GM12878 (cell line): ENCODE data around the gene DCPS. TPM values are rescaled to one million over a fixed set of nuclear protein-coding genes. Genes with fewer than 3 reads are reported as not detected.

ENCODE experiments used
- ATAC-seq: fragments of 200-7000 bp; cut with Tn5 transposase; 3 replicates; pipeline ENCODE4 v1.9.1; 2020; ENCODE audit warnings: mild to moderate bottlenecking, moderate library complexity
- BruUV-seq: library from RNA; stranded (reverse); fragments of 400-500 nt; replicated peaks from 2 replicates; lab custom pipeline; 2021; lab: Mats Ljungman, UMichigan
- CTCF ChIA-PET: fragments of 300-600 bp; sonication (Branson Sonifier 250); formaldehyde crosslinking; extraction: SDS; loops from one replicate; lab custom pipeline; 2021; ENCODE audit warnings: inconsistent platforms; lab: Yijun Ruan, JAX
- POLR2A ChIA-PET: fragments of 350-600 bp; formaldehyde crosslinking; extraction: SDS; loops from one replicate; lab custom pipeline; 2021; ENCODE audit warnings: inconsistent platforms; lab: Charles Lee
- RAD21 ChIA-PET: fragments of 300-600 bp; sonication (Branson Sonifier 250); formaldehyde crosslinking; loops from one replicate; lab custom pipeline; 2023; ENCODE audit warnings: antibody characterized with exemption; ENCODE audit not compliant: unreplicated experiment; lab: Charles Lee
- SMC1A ChIA-PET: fragments of 300-600 bp; sonication (Branson Sonifier 250); formaldehyde crosslinking; loops from one replicate; lab custom pipeline; 2023; ENCODE audit not compliant: unreplicated experiment, uncharacterized antibody; lab: Charles Lee
- DNase-seq: peaks from one replicate; pipeline ENCODE4 v3.0.0-alpha.2; 2011; ENCODE audit warnings: low read depth, low spot score
- FAIRE-seq: peaks from 3 replicates; lab custom pipeline; 2011; peaks lifted over from hg19 to GRCh38; lab: Jason Lieb, UNC
- H2AFZ ChIP-seq: 2 replicates; pipeline ENCODE4 v1.6.0; 2011; ENCODE audit warnings: low read depth, low read length, control low read depth; ENCODE audit not compliant: control insufficient read depth
- H3K27ac ChIP-seq: 2 replicates; pipeline ENCODE4 v1.5.1; 2011; ENCODE audit warnings: control low read depth; ENCODE audit not compliant: control insufficient read depth, insufficient read depth
- H3K27me3 ChIP-seq, 2 experiments: replicated peaks in 1 of 2; 2 replicates each; pipeline versions ENCODE4 v1.6.0 to v1.6.1; 2011; ENCODE audit warnings: low read length in 1 of 2; ENCODE audit not compliant: control insufficient read depth in 2 of 2, insufficient read depth in 2 of 2
- H3K36me3 ChIP-seq, 2 experiments: 2 replicates each; pipeline ENCODE4 v1.5.1; 2011; ENCODE audit warnings: low read length in 1 of 2; ENCODE audit not compliant: control insufficient read depth in 2 of 2, insufficient read depth in 2 of 2
- H3K4me1 ChIP-seq: 2 replicates; pipeline ENCODE4 v1.6.1; 2011; ENCODE audit warnings: mild to moderate bottlenecking, low read length, moderate library complexity, mixed read lengths; ENCODE audit not compliant: control insufficient read depth, insufficient read depth
- H3K4me2 ChIP-seq: 2 replicates; pipeline ENCODE4 v1.6.0; 2011; ENCODE audit warnings: control low read depth; ENCODE audit not compliant: control insufficient read depth, insufficient read depth
- H3K4me3 ChIP-seq: fragments of 200-600 bp; sonication (generic); 2 replicates; pipeline ENCODE4 v1.5.1; 2016
- H3K79me2 ChIP-seq: 2 replicates; pipeline ENCODE4 v1.6.0; 2011; ENCODE audit warnings: low read length; ENCODE audit not compliant: control insufficient read depth, insufficient read depth
- H3K9ac ChIP-seq: 2 replicates; pipeline ENCODE4 v1.8.0; 2011; ENCODE audit warnings: low read length, control low read depth, mixed read lengths; ENCODE audit not compliant: control insufficient read depth, insufficient read depth
- H3K9me3 ChIP-seq: replicated peaks from 3 replicates; pipeline ENCODE4 v1.5.1; 2011; ENCODE audit warnings: mild to moderate bottlenecking, low read length; ENCODE audit not compliant: control insufficient read depth, insufficient read depth
- H4K20me1 ChIP-seq: 2 replicates; pipeline ENCODE4 v1.6.0; 2011; ENCODE audit not compliant: control insufficient read depth, insufficient read depth
- BACH1 ChIP-seq: fragments of 450-650 bp; IDR thresholded peaks from 2 replicates; pipeline ENCODE4 v1.6.1; 2017; ENCODE audit warnings: mild to moderate bottlenecking, borderline replicate concordance
- BCL11A ChIP-seq: IDR thresholded peaks from 2 replicates; pipeline ENCODE4 v1.6.1; 2011; ENCODE audit warnings: low read depth, low read length
- CBX5 ChIP-seq: sonication (generic); IDR thresholded peaks from 2 replicates; pipeline ENCODE4 v1.6.1; 2016; ENCODE audit warnings: low read depth, moderate library complexity, mild to moderate bottlenecking, inconsistent platforms
- CHD1 ChIP-seq: IDR thresholded peaks from 2 replicates; pipeline ENCODE4 v1.6.1; 2012; ENCODE audit warnings: low read depth, low read length, improper control_type of control experiment
- CREM ChIP-seq: IDR thresholded peaks from 2 replicates; pipeline ENCODE4 v1.6.1; 2014; ENCODE audit warnings: antibody characterized with exemption, low read depth
- FOXM1 ChIP-seq: IDR thresholded peaks from 2 replicates; pipeline ENCODE4 v1.6.1; 2012; ENCODE audit warnings: low read depth, mild to moderate bottlenecking, inconsistent platforms, low read length, moderate library complexity
- GATAD2B ChIP-seq: fragments of 450-650 bp; conservative IDR thresholded peaks from 2 replicates; pipeline ENCODE4 v1.6.1; 2017; ENCODE audit warnings: low read depth, mild to moderate bottlenecking, moderate library complexity
- HCFC1 ChIP-seq: fragments of 150-350 bp; IDR thresholded peaks from 2 replicates; pipeline ENCODE4 v1.6.1; 2014; ENCODE audit warnings: low read length
- IKZF1 ChIP-seq: fragments of 450-650 bp; conservative IDR thresholded peaks from 2 replicates; pipeline ENCODE4 v1.6.1; 2017; ENCODE audit warnings: antibody characterized with exemption, mild to moderate bottlenecking
- IRF4 ChIP-seq: IDR thresholded peaks from 2 replicates; pipeline ENCODE4 v1.6.1; 2011; ENCODE audit warnings: low read depth, low read length
- JUND ChIP-seq: IDR thresholded peaks from 2 replicates; pipeline ENCODE4 v1.6.1; 2012; ENCODE audit warnings: low read depth, mild to moderate bottlenecking, low read length, improper control_type of control experiment, moderate library complexity
- MLLT1 ChIP-seq: fragments of 450-650 bp; IDR thresholded peaks from 2 replicates; pipeline ENCODE4 v1.6.1; 2016; ENCODE audit warnings: mild to moderate bottlenecking
- NFIC ChIP-seq: IDR thresholded peaks from 2 replicates; pipeline ENCODE4 v1.6.1; 2012; ENCODE audit warnings: low read depth, mild to moderate bottlenecking, inconsistent platforms, low read length, moderate library complexity
- PAX8 ChIP-seq: fragments of 450-650 bp; IDR thresholded peaks from 2 replicates; pipeline ENCODE4 v1.6.1; 2017; ENCODE audit warnings: mild to moderate bottlenecking, moderate library complexity
- SIX5 ChIP-seq: IDR thresholded peaks from 2 replicates; pipeline ENCODE4 v1.6.1; 2011; ENCODE audit warnings: mild to moderate bottlenecking, low read depth, low read length, moderate library complexity; ENCODE audit not compliant: severe bottlenecking
- SREBF2 ChIP-seq: IDR thresholded peaks from 2 replicates; pipeline ENCODE4 v1.6.1; 2012; ENCODE audit warnings: mild to moderate bottlenecking, low read length
- TBL1XR1 ChIP-seq: IDR thresholded peaks from 2 replicates; pipeline ENCODE4 v1.6.1; 2012; ENCODE audit warnings: low read depth, low read length, improper control_type of control experiment
- ZNF384 ChIP-seq: IDR thresholded peaks from 2 replicates; pipeline ENCODE4 v1.6.1; 2012; ENCODE audit warnings: low read depth, mild to moderate bottlenecking, low read length, improper control_type of control experiment, borderline replicate concordance
- ZSCAN29 ChIP-seq: fragments of 450-650 bp; IDR thresholded peaks from 2 replicates; pipeline ENCODE4 v1.6.1; 2017; ENCODE audit warnings: mild to moderate bottlenecking, moderate library complexity
- WGBS: methylation state at CpG from one replicate; pipeline ENCODE4 v1.1.6; 2016; ENCODE audit warnings: low lambda C conversion rate; ENCODE audit not compliant: insufficient replicate concordance, insufficient coverage; ENCODE audit errors: missing lambda C conversion rate; 5-methylcytosine and 5-hydroxymethylcytosine counted together
- in situ Hi-C: fragments of 300-500 bp; cut with MboI; formaldehyde crosslinking; loops from 9 replicates; pipeline ENCODE4 v1.14.3; 2018; ENCODE audit warnings: mixed read lengths
- intact Hi-C: fragments of 100-400 bp; cut with micrococcal nuclease; formaldehyde crosslinking; loops from one replicate; pipeline ENCODE4 v1.14.2; 2022; ENCODE audit not compliant: unreplicated experiment
- polyA plus RNA-seq, 11 experiments: library from polyadenylated mRNA; depleted of rRNA in 4 of 11; unstranded in 6 of 11; stranded (reverse) in 5 of 11; fragments of >200 nt; fragmentation: Nextera tagmentation in 4 of 11; fragmentation: Illumina TruSeq in 1 of 11; extraction: Ambion mirVana in 4 of 11; extraction: Trizol in 1 of 11; gene quantifications; 1 replicate in 1 of 11; 2 replicates in 10 of 11; pipeline versions ENCODE4 v1.2.1 to v1.2.3, GENCODE V29; 2011 to 2016; ENCODE audit warnings: inconsistent platforms in 2 of 11, missing spikeins in 2 of 11, low read depth in 1 of 11
- total RNA-seq, 4 experiments: library from RNA; depleted of rRNA in 3 of 4; stranded (reverse); fragments of >200 nt in 3 of 4; fragmentation: Illumina TruSeq in 1 of 4; extraction: Trizol in 1 of 4; gene quantifications; 2 replicates each; pipeline versions ENCODE4 v1.2.1 to v1.2.3, GENCODE V29; 2013 to 2021
- TF ChIP-seq, protein P1 (sequence below): fragments of 150-350 bp; IDR thresholded peaks from 2 replicates; pipeline ENCODE4 v1.6.1; 2014; ENCODE audit warnings: mild to moderate bottlenecking, low read depth, low read length
- TF ChIP-seq, protein P2 (sequence below): IDR thresholded peaks from 2 replicates; pipeline ENCODE4 v1.6.1; 2011; ENCODE audit warnings: low read depth, mild to moderate bottlenecking, low read length, moderate library complexity, borderline replicate concordance; ENCODE audit errors: extremely low read depth

The DCPS gene
- total and polyA plus RNA-seq, 10 of the 15 experiments (the other 5 are each of a cell fraction or from before 2014, with no cell fraction given), result 23.5 to 101 (median 67.4) TPM

- 1% methylated on average over 63 of the region's 64 CpGs for WGBS
- BruUV-seq, result TSS peak; percentile 90
- peak within 1 kb of the TSS; percentile 76 for H2AFZ ChIP-seq
- H3K4me1 ChIP-seq, result peaks cover 3% of the 10 kb centered on the region; the same call in 1 of the 2 replicates
- peak within 1 kb of the TSS; percentile 98 for H3K4me2 ChIP-seq
- H3K9ac ChIP-seq, result peak within 1 kb of the TSS; percentile 97
- ATAC-seq (peak; percentile 99), FAIRE-seq (peak; percentile 98), DNase-seq (peak; percentile 93)
- intact Hi-C loops (loop anchor here (2.0 to 5.0 kb wide), 2 partner anchors 36 to 57 kb away; partner anchors contain the start of genes DCPS, FAM118B and RPUSD4), in situ Hi-C loops (no loop called here)
- H3K27me3 ChIP-seq, result no peaks in the 10 kb centered on the region
- POLR2A ChIA-PET, result interaction anchor here (0.6 to 2.9 kb wide), 10 partner anchors 11 to 251 kb away, joined by 3 to 10 read pairs (median 4); partner anchors contain the start of gene TIRAP
- CTCF ChIA-PET, result interaction anchor here (0.9 to 2.4 kb wide), 3 partner anchors 42 to 212 kb away, joined by 3 to 7 read pairs (median 5); no protein-coding TSS in a partner anchor
- no peaks in the 10 kb centered on the region; the same call in 1 of the 2 replicates for H4K20me1 ChIP-seq
- H3K36me3 ChIP-seq, result peaks cover 15 to 52% of the 10 kb centered on the region in 2 experiments
- RAD21 ChIA-PET, result interaction anchor here (0.6 to 0.7 kb wide), 2 partner anchors 212 to 326 kb away, joined by 3 read pairs; no protein-coding TSS in a partner anchor
- peak within 1 kb of the TSS; percentile 96 for H3K4me3 ChIP-seq
- H3K27ac ChIP-seq, result peak within 1 kb of the TSS; percentile 85
- H3K9me3 ChIP-seq, result no peaks in the 10 kb centered on the region
- peaks cover 37% of the 10 kb centered on the region for H3K79me2 ChIP-seq
- SMC1A ChIA-PET, result interaction anchor here (0.8 to 2.1 kb wide), 4 partner anchors 14 to 57 kb away, joined by 3 to 8 read pairs (median 4); partner anchors contain the start of genes DCPS, FAM118B and RPUSD4
- TF ChIP-seq SREBF2 (peak; percentile 35; the same call in 1 of the 2 replicates), MLLT1 (0 out of 2 replicates have a peak, but pooled peaks have one; percentile 22), SIX5 (peak; percentile 39), ZSCAN29 (no peak), JUND (no peak), CREM (peak; percentile 99), BCL11A (no peak), ZNF384 (no peak), GATAD2B (peak; percentile 83), NFIC (no peak), FOXM1 (no peak), PAX8 (no peak), TBL1XR1 (no peak), IRF4 (no peak), CHD1 (no peak), BACH1 (peak; percentile 26; the same call in 1 of the 2 replicates), HCFC1 (peak; percentile 76), CBX5 (no peak), IKZF1 (peak; percentile 91)
- TF ChIP-seq, protein P1, sequence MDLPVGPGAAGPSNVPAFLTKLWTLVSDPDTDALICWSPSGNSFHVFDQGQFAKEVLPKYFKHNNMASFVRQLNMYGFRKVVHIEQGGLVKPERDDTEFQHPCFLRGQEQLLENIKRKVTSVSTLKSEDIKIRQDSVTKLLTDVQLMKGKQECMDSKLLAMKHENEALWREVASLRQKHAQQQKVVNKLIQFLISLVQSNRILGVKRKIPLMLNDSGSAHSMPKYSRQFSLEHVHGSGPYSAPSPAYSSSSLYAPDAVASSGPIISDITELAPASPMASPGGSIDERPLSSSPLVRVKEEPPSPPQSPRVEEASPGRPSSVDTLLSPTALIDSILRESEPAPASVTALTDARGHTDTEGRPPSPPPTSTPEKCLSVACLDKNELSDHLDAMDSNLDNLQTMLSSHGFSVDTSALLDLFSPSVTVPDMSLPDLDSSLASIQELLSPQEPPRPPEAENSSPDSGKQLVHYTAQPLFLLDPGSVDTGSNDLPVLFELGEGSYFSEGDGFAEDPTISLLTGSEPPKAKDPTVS, result no peak
- TF ChIP-seq, protein P2, sequence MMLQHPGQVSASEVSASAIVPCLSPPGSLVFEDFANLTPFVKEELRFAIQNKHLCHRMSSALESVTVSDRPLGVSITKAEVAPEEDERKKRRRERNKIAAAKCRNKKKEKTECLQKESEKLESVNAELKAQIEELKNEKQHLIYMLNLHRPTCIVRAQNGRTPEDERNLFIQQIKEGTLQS, result peak; percentile 84; the same call in 1 of the 2 replicates
Observed at GRCh38 chr11:126268708-126269579, 34.9 kb upstream of the DCPS start, which contains the start of the genes FOXRED1 and SRPRA. TSS of gene FOXRED1 (plus strand) at chr11:126269154. CDS start at chr11:126269207, 53 bp downstream. TSS of gene SRPRA (minus strand) at chr11:126268895. CDS start at chr11:126268804, 91 bp downstream.
